KMS-11 (cell line): Measurements from ENCODE around the gene PTGFRN.

Experiments used
- H2AFZ ChIP-seq: fragments of 200-600 bp; sonication (generic); 2 replicates; pipeline ENCODE4 v1.6.1; 2016; ENCODE audit warnings: antibody characterized with exemption, mixed run types, low read depth
- H3K27ac ChIP-seq: fragments of 200-600 bp; sonication (generic); 2 replicates; pipeline ENCODE4 v1.6.1; 2016; ENCODE audit warnings: mild to moderate bottlenecking, mixed run types
- H3K27me3 ChIP-seq: fragments of 200-600 bp; sonication (generic); 2 replicates; pipeline ENCODE4 v1.6.1; 2017; ENCODE audit warnings: mild to moderate bottlenecking, low read depth, mixed run types, moderate library complexity; ENCODE audit not compliant: insufficient read depth
- H3K36me3 ChIP-seq: fragments of 200-600 bp; sonication (generic); 2 replicates; pipeline ENCODE4 v1.6.1; 2017; ENCODE audit warnings: mild to moderate bottlenecking, mixed run types; ENCODE audit not compliant: insufficient read depth
- H3K4me1 ChIP-seq: fragments of 200-600 bp; sonication (generic); 2 replicates; pipeline ENCODE4 v1.6.1; 2016; ENCODE audit warnings: mild to moderate bottlenecking, low read depth, mixed run types; ENCODE audit not compliant: poor library complexity, severe bottlenecking
- H3K4me2 ChIP-seq: fragments of 200-600 bp; sonication (generic); 2 replicates; pipeline ENCODE4 v1.7.0; 2016; ENCODE audit warnings: mild to moderate bottlenecking, mixed run types
- H3K4me3 ChIP-seq: fragments of 200-600 bp; sonication (generic); IDR thresholded peaks from 2 replicates; pipeline ENCODE4 v1.6.1; 2017; ENCODE audit warnings: low read depth, low read length, mixed read lengths; ENCODE audit not compliant: insufficient read depth
- H3K79me2 ChIP-seq: fragments of 200-600 bp; sonication (generic); 2 replicates; pipeline ENCODE4 v1.6.1; 2016; ENCODE audit warnings: low read depth, mixed run types; ENCODE audit not compliant: insufficient read depth
- H3K9ac ChIP-seq: fragments of 200-600 bp; sonication (generic); 2 replicates; pipeline ENCODE4 v1.6.1; 2016; ENCODE audit warnings: mild to moderate bottlenecking, mixed run types
- H4K20me1 ChIP-seq: fragments of 200-600 bp; sonication (generic); 2 replicates; pipeline ENCODE4 v1.6.1; 2016; ENCODE audit warnings: mild to moderate bottlenecking, mixed run types; ENCODE audit not compliant: insufficient read depth
- TF ChIP-seq, protein P1 (sequence below): fragments of 200-600 bp; sonication (generic); conservative IDR thresholded peaks from 2 replicates; pipeline ENCODE4 v1.6.1; 2017; ENCODE audit warnings: low read depth, mild to moderate bottlenecking, antibody characterized with exemption, low read length, moderate library complexity, mixed read lengths

The PTGFRN gene

DNA sequence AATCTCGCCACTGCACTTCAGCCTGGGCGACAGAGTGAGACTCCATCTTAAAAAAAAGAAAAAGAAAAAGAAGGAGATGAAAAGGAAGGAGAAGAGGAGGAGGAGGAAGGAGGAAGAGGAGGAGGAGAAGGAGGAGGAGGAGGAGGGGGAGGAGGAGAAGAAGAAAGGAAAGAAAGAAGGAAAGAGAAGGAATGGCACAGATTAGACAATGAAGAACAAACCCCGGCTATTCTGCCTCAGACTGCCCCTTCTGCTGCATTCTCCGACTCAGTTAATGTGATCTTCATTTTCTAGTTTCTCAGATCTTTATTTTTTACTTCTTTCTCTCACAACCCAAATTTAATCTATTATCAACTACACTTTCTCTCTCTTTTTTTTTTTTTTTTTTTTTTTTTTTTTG, 40.1 kb upstream of the PTGFRN start:
- no peak overlapping the region for H3K4me3 ChIP-seq
- no peak overlapping the region for H3K4me2 ChIP-seq
- no peak overlapping the region for H2AFZ ChIP-seq
- no peaks in the 10 kb centered on the region for H3K36me3 ChIP-seq
- no peaks in the 10 kb centered on the region for H3K4me1 ChIP-seq
- H3K79me2 ChIP-seq = no peaks in the 10 kb centered on the region
- no peaks in the 10 kb centered on the region for H4K20me1 ChIP-seq
- H3K27me3 ChIP-seq = no peaks in the 10 kb centered on the region
- TF ChIP-seq, protein P1, sequence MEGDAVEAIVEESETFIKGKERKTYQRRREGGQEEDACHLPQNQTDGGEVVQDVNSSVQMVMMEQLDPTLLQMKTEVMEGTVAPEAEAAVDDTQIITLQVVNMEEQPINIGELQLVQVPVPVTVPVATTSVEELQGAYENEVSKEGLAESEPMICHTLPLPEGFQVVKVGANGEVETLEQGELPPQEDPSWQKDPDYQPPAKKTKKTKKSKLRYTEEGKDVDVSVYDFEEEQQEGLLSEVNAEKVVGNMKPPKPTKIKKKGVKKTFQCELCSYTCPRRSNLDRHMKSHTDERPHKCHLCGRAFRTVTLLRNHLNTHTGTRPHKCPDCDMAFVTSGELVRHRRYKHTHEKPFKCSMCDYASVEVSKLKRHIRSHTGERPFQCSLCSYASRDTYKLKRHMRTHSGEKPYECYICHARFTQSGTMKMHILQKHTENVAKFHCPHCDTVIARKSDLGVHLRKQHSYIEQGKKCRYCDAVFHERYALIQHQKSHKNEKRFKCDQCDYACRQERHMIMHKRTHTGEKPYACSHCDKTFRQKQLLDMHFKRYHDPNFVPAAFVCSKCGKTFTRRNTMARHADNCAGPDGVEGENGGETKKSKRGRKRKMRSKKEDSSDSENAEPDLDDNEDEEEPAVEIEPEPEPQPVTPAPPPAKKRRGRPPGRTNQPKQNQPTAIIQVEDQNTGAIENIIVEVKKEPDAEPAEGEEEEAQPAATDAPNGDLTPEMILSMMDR = no peak
- H3K27ac ChIP-seq = no peak overlapping the region
- H3K9ac ChIP-seq = no peak overlapping the region

DNA sequence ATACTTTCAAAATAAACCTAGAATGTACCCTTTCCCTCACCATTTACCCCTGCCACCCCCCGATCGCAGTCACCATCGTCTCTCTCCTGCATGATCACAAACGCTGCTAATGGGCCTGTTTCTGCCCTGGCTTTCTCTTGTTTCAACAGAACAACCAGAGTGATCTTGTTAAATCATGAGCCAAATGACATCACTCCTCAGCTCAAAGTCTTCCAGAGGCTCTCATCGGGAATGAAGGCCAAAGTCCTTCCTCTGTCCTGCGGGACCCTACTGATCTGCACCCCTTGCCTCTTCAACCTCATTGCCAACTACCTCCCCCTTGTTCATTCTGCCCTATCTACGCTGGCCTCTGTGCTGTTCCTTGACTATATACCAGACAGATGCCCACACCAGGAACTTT, 39.4 kb upstream of the PTGFRN start:
- no peak overlapping the region for H2AFZ ChIP-seq
- TF ChIP-seq, protein P1 = no peak
- no peak overlapping the region for H3K4me3 ChIP-seq
- no peak overlapping the region for H3K4me2 ChIP-seq
- H4K20me1 ChIP-seq = no peaks in the 10 kb centered on the region
- no peaks in the 10 kb centered on the region for H3K27me3 ChIP-seq
- no peak overlapping the region for H3K9ac ChIP-seq
- no peaks in the 10 kb centered on the region for H3K36me3 ChIP-seq
- no peak overlapping the region for H3K27ac ChIP-seq
- no peaks in the 10 kb centered on the region for H3K4me1 ChIP-seq
- no peaks in the 10 kb centered on the region for H3K79me2 ChIP-seq

DNA sequence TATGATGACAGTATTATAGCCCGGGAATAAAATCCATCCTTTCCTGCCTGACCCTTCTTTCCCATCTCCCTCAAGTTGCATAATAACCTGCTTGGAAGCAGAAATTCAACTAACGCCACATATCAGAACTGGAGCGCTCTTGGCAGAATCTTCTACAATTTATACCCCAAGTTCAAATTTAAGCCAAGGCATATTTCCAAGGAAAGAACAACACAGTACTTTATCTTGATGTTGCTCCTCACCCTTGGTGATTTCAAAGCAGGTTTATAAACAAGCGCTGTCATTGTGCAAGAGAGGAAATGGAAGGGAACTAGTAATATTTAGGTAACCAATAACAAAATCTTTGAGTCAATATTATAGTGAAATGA, 38.0 kb upstream of the PTGFRN start:
- Histone ChIP-seq H3K4me1 (no peaks in the 10 kb centered on the region), H3K27me3 (no peaks in the 10 kb centered on the region), H4K20me1 (no peaks in the 10 kb centered on the region), H3K27ac (no peak overlapping the region), H3K36me3 (no peaks in the 10 kb centered on the region), H3K4me3 (no peak overlapping the region), H2AFZ (no peak overlapping the region), H3K4me2 (no peak overlapping the region), H3K79me2 (no peaks in the 10 kb centered on the region), H3K9ac (no peak overlapping the region)
- TF ChIP-seq, protein P1 = no peak

DNA sequence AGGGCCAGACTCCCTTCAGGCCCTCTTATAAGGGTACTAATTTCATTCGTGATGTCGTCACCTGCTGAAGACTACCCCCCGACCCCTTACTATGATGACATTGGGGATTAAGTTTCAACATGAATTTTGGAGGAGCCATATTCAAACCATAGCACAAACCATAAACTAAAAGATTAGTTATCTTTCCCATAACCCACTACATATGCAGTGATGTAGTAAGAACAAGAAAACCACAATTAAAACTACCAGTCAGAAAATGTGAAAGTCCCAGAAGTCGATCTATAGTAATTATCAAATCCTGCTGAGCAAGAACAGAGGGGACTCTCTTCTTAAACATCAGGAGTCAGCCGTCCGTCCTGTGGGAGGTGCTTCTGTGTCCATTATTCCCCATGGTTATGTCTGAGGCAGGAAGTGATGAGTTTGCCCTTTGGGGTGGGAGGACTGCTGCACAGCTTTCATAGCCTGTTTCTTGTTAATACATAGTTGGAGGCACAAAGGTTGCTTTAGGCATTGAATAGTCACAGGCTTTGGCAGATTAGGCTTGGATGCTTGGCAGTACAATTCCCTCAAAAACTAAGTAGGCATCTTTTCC, 35.9 kb upstream of the PTGFRN start:
- no peak overlapping the region for H3K27ac ChIP-seq
- no peaks in the 10 kb centered on the region for H4K20me1 ChIP-seq
- H3K4me3 ChIP-seq = no peak overlapping the region
- TF ChIP-seq, protein P1 = no peak
- no peak overlapping the region for H2AFZ ChIP-seq
- H3K4me2 ChIP-seq = no peak overlapping the region
- no peak overlapping the region for H3K9ac ChIP-seq
- no peaks in the 10 kb centered on the region for H3K27me3 ChIP-seq
- H3K79me2 ChIP-seq = no peaks in the 10 kb centered on the region
- H3K4me1 ChIP-seq = no peaks in the 10 kb centered on the region
- H3K36me3 ChIP-seq = no peaks in the 10 kb centered on the region
